ENCODE data around the gene IFNL1. TPM values are rescaled to one million over a fixed set of nuclear protein-coding genes. Genes with fewer than 3 reads are reported as not detected.
A peak's percentile ranks its signal among the peaks of the same experiment; 100 is the strongest.

The IFNL1 gene
- total RNA-seq, 4 donors from 2014 or later = not detected

DNA sequence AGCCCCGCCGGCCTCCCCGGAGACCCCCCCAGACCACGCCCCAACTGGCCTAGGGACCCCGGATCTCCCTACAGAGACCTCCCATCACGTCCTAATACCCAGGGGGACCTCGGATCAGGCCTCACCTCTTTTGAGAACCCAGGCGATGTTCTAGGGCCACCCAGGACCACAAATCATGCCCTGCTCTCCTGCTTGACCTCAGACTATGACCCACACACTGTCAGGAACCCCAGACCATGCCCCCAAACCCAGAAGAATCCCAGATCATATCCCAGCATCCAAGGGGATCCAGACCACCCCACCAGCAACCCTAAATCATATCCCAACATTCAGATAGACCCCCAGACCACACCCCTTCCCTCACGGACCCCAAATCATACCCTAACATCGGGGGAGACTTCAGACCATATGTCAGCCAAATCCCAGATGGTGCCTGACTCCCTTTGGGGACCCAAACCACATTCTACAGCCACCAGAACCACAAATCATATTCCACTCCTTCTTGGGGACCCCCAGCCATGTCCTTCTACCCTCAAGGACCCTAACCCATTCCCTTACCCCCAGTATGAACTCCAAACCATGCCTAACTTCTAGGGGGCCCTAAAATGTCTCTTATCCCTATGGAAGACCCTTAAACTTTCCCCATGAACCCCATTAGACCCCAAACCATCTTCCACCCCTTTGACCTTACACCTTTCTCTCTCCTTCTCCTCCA is 25.1 kb downstream of the IFNL1 start:
- no peak overlapping the region for H3K27ac ChIP-seq
- no peak for DNase-seq
- no peak for TF ChIP-seq POLR2A (IDR thresholded peaks at IDR 0.05)
- TF ChIP-seq, protein P1, sequence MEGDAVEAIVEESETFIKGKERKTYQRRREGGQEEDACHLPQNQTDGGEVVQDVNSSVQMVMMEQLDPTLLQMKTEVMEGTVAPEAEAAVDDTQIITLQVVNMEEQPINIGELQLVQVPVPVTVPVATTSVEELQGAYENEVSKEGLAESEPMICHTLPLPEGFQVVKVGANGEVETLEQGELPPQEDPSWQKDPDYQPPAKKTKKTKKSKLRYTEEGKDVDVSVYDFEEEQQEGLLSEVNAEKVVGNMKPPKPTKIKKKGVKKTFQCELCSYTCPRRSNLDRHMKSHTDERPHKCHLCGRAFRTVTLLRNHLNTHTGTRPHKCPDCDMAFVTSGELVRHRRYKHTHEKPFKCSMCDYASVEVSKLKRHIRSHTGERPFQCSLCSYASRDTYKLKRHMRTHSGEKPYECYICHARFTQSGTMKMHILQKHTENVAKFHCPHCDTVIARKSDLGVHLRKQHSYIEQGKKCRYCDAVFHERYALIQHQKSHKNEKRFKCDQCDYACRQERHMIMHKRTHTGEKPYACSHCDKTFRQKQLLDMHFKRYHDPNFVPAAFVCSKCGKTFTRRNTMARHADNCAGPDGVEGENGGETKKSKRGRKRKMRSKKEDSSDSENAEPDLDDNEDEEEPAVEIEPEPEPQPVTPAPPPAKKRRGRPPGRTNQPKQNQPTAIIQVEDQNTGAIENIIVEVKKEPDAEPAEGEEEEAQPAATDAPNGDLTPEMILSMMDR (IDR thresholded peaks at IDR 0.05) = no peak
- no peaks in the 10 kb centered on the region for H3K36me3 ChIP-seq
- intact Hi-C loops (cut with DNase I) = no loop called here
- peak overlapping the region in 1 of 3 donors; percentile 27 for H3K4me3 ChIP-seq (replicated peaks in 1 of 3)
- H3K4me1 ChIP-seq = peaks cover 9% of the 10 kb centered on the region in 2 donors
- H3K27me3 ChIP-seq = no peaks in the 10 kb centered on the region
- WGBS, 2 donors = 52 to 57% methylated on average over 2 to 3 of the region's 10 CpGs
- no peaks in the 10 kb centered on the region for H3K9me3 ChIP-seq

GRCh38 chr19:39321832-39322176 is 25.6 kb downstream of the IFNL1 start:
- Histone ChIP-seq H3K4me1 (peaks cover 9% of the 10 kb centered on the region in 2 donors), H3K27ac (no peak overlapping the region), H3K9me3 (no peaks in the 10 kb centered on the region), H3K4me3 (replicated peaks in 1 of 3) (no peak overlapping the region), H3K27me3 (no peaks in the 10 kb centered on the region), H3K36me3 (no peaks in the 10 kb centered on the region)
- TF ChIP-seq, protein P1 (IDR thresholded peaks at IDR 0.05) = no peak
- no peak for TF ChIP-seq POLR2A (IDR thresholded peaks at IDR 0.05)
- intact Hi-C loops (cut with DNase I) = no loop called here
- DNase-seq = no peak

- peaks cover 9% of the 10 kb centered on the region in 2 donors for H3K4me1 ChIP-seq
- TF ChIP-seq, protein P1 (IDR thresholded peaks at IDR 0.05) = no peak
- TF ChIP-seq POLR2A (IDR thresholded peaks at IDR 0.05) = no peak
- no peak overlapping the region for H3K4me3 ChIP-seq (replicated peaks in 1 of 3)
- 86 to 88% methylated on average over 5 of the region's 5 CpGs for WGBS, 2 donors
- H3K36me3 ChIP-seq = no peaks in the 10 kb centered on the region
- no peak for DNase-seq
- H3K27ac ChIP-seq = no peak overlapping the region
- no peaks in the 10 kb centered on the region for H3K9me3 ChIP-seq
- no peaks in the 10 kb centered on the region for H3K27me3 ChIP-seq
- intact Hi-C loops (cut with DNase I) = no loop called here
Measured at GRCh38 chr19:39324242-39324842, 28.1 kb downstream of the IFNL1 start.

- intact Hi-C loops (cut with DNase I) = no loop called here
- Histone ChIP-seq H3K27ac (no peak overlapping the region), H3K36me3 (no peaks in the 10 kb centered on the region), H3K9me3 (no peaks in the 10 kb centered on the region), H3K4me3 (replicated peaks in 1 of 3) (no peak overlapping the region), H3K4me1 (no peaks in the 10 kb centered on the region), H3K27me3 (no peaks in the 10 kb centered on the region)
- WGBS, 2 donors = 77 to 83% methylated on average over 16 of the region's 16 CpGs
- DNase-seq = no peak
- no peak for TF ChIP-seq POLR2A (IDR thresholded peaks at IDR 0.05)
- TF ChIP-seq, protein P1 (IDR thresholded peaks at IDR 0.05) = no peak
Measured at GRCh38 chr19:39325778-39326665, 29.8 kb downstream of the IFNL1 start.

All from thyroid gland (tissue), 4 donors.